GM13976 (cell line): ENCODE data around the gene TNS1.

Source experiments
- DNase-seq: peaks from one replicate; pipeline ENCODE4 v3.0.0; 2012; ENCODE audit warnings: low spot score
- CTCF ChIP-seq: IDR thresholded peaks from 2 replicates; pipeline ENCODE4 v1.5.1; 2012; ENCODE audit warnings: borderline replicate concordance, mild to moderate bottlenecking; ENCODE audit not compliant: insufficient read depth; ENCODE audit errors: extremely low read depth, missing control alignments, control extremely low read depth
- in situ Hi-C: fragments of 300-500 bp; cut with MboI; formaldehyde crosslinking; loops from one replicate; pipeline ENCODE4 v1.12.0; 2022; ENCODE audit warnings: low sequenced_read_pairs, mixed read lengths, inconsistent platforms; ENCODE audit not compliant: unreplicated experiment

TNS1 gene

GRCh38 chr2:217951091-217951490 is 51.7 kb downstream of the TNS1 start:
- no peak for TF ChIP-seq CTCF
- in situ Hi-C loops, result no loop called here

GRCh38 chr2:217950401-217950871 is 52.4 kb downstream of the TNS1 start:
- TF ChIP-seq CTCF, result no peak
- DNase-seq, result no peak
- in situ Hi-C loops, result no loop called here

More at GRCh38 chr2:217951091-217951490, 51.7 kb downstream of the TNS1 start:
- DNase-seq, result no peak

GRCh38 chr2:217949447-217949846 is 53.3 kb downstream of the TNS1 start:
- TF ChIP-seq CTCF, result no peak
- in situ Hi-C loops, result no loop called here
- no peak for DNase-seq

- TF ChIP-seq CTCF, result no peak
- no peak for DNase-seq
- in situ Hi-C loops, result no loop called here
These were observed 53.9 kb downstream of the TNS1 start for GRCh38 chr2:217948897-217949296.

GRCh38 chr2:217948351-217948791 is 54.4 kb downstream of the TNS1 start:
- no peak for TF ChIP-seq CTCF
- in situ Hi-C loops, result no loop called here
- DNase-seq, result no peak

GRCh38 chr2:217947383-217948350 is 55.1 kb downstream of the TNS1 start:
- TF ChIP-seq CTCF, result no peak
- DNase-seq, result no peak
- in situ Hi-C loops, result no loop called here

- TF ChIP-seq CTCF, result no peak
- no peak for DNase-seq
- in situ Hi-C loops, result no loop called here
These were observed 56.7 kb downstream of the TNS1 start for GRCh38 chr2:217946051-217946450.
